Measurements from ENCODE around the gene GAGE2A. TPM values are rescaled to one million over a fixed set of nuclear protein-coding genes. Genes with fewer than 3 reads are reported as not detected.

The GAGE2A gene, protein sequence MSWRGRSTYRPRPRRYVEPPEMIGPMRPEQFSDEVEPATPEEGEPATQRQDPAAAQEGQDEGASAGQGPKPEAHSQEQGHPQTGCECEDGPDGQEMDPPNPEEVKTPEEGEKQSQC
- total RNA-seq, result not detected in 2 replicates

DNA sequence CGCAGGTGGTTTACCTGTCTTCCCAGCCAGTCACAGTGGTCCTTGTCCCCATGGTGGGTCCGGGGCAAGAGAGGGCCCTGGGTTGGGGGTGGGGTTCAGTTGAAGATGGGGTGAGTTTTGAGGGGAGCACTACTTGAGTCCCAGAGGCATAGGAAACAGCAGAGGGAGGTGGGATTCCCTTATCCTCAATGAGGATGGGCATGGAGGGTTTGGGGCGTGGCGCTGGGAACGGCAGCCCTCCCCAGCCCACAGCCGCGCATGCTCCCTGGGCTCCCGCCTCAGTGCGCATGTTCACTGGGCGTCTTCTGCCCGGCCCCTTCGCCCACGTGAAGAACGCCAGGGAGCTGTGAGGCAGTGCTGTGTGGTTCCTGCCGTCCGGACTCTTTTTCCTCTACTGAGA is at the start of gene GAGE2A:
TSS of gene GAGE2A (plus strand) at position 301 of the 400 bp plus-strand sequence. CDS start 1,155 bp downstream, outside the sequence.

DNA sequence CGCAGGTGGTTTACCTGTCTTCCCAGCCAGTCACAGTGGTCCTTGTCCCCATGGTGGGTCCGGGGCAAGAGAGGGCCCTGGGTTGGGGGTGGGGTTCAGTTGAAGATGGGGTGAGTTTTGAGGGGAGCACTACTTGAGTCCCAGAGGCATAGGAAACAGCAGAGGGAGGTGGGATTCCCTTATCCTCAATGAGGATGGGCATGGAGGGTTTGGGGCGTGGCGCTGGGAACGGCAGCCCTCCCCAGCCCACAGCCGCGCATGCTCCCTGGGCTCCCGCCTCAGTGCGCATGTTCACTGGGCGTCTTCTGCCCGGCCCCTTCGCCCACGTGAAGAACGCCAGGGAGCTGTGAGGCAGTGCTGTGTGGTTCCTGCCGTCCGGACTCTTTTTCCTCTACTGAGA is 47.9 kb upstream of the GAGE2A start, which contains the start of gene GAGE12D:
TSS of gene GAGE12D (plus strand) at position 301 of the 400 bp plus-strand sequence. CDS start 1,155 bp downstream, outside the sequence.

DNA sequence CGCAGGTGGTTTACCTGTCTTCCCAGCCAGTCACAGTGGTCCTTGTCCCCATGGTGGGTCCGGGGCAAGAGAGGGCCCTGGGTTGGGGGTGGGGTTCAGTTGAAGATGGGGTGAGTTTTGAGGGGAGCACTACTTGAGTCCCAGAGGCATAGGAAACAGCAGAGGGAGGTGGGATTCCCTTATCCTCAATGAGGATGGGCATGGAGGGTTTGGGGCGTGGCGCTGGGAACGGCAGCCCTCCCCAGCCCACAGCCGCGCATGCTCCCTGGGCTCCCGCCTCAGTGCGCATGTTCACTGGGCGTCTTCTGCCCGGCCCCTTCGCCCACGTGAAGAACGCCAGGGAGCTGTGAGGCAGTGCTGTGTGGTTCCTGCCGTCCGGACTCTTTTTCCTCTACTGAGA is 38.3 kb upstream of the GAGE2A start, which contains the start of gene GAGE12E:
TSS of gene GAGE12E (plus strand) at position 301 of the 400 bp plus-strand sequence. CDS start 1,155 bp downstream, outside the sequence.

DNA sequence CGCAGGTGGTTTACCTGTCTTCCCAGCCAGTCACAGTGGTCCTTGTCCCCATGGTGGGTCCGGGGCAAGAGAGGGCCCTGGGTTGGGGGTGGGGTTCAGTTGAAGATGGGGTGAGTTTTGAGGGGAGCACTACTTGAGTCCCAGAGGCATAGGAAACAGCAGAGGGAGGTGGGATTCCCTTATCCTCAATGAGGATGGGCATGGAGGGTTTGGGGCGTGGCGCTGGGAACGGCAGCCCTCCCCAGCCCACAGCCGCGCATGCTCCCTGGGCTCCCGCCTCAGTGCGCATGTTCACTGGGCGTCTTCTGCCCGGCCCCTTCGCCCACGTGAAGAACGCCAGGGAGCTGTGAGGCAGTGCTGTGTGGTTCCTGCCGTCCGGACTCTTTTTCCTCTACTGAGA is 28.8 kb upstream of the GAGE2A start, which contains the start of gene GAGE12F:
TSS of gene GAGE12F (plus strand) at position 301 of the 400 bp plus-strand sequence. CDS start 1,155 bp downstream, outside the sequence.

DNA sequence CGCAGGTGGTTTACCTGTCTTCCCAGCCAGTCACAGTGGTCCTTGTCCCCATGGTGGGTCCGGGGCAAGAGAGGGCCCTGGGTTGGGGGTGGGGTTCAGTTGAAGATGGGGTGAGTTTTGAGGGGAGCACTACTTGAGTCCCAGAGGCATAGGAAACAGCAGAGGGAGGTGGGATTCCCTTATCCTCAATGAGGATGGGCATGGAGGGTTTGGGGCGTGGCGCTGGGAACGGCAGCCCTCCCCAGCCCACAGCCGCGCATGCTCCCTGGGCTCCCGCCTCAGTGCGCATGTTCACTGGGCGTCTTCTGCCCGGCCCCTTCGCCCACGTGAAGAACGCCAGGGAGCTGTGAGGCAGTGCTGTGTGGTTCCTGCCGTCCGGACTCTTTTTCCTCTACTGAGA is 19.2 kb upstream of the GAGE2A start, which contains the start of gene GAGE12G:
TSS of gene GAGE12G (plus strand) at position 301 of the 400 bp plus-strand sequence. CDS start 1,155 bp downstream, outside the sequence.

DNA sequence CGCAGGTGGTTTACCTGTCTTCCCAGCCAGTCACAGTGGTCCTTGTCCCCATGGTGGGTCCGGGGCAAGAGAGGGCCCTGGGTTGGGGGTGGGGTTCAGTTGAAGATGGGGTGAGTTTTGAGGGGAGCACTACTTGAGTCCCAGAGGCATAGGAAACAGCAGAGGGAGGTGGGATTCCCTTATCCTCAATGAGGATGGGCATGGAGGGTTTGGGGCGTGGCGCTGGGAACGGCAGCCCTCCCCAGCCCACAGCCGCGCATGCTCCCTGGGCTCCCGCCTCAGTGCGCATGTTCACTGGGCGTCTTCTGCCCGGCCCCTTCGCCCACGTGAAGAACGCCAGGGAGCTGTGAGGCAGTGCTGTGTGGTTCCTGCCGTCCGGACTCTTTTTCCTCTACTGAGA is 9.6 kb upstream of the GAGE2A start, which contains the start of gene GAGE12H:
TSS of gene GAGE12H (plus strand) at position 301 of the 400 bp plus-strand sequence. CDS start 1,155 bp downstream, outside the sequence.

DNA sequence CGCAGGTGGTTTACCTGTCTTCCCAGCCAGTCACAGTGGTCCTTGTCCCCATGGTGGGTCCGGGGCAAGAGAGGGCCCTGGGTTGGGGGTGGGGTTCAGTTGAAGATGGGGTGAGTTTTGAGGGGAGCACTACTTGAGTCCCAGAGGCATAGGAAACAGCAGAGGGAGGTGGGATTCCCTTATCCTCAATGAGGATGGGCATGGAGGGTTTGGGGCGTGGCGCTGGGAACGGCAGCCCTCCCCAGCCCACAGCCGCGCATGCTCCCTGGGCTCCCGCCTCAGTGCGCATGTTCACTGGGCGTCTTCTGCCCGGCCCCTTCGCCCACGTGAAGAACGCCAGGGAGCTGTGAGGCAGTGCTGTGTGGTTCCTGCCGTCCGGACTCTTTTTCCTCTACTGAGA is 9.4 kb downstream of the GAGE2A start, which contains the start of gene GAGE1:
TSS of gene GAGE1 (plus strand) at position 301 of the 400 bp plus-strand sequence. CDS start 1,155 bp downstream, outside the sequence.

Other genes with a start within 250 kb of the GAGE2A start
- gene GAGE12C, start 57.3 kb upstream of the GAGE2A start, total RNA-seq, result not detected in 2 replicates
- gene GAGE12D, start 47.8 kb upstream of the GAGE2A start, total RNA-seq, result not detected in 2 replicates
- gene GAGE12E, start 38.2 kb upstream of the GAGE2A start, total RNA-seq, result not detected in 2 replicates
- gene GAGE12F, start 28.7 kb upstream of the GAGE2A start, total RNA-seq, result not detected in 2 replicates
- gene GAGE12G, start 19.1 kb upstream of the GAGE2A start, total RNA-seq, result not detected in 2 replicates
- not detected in 2 replicates for gene GAGE12H, start 9.5 kb upstream of the GAGE2A start, total RNA-seq
- gene GAGE1, start 9.5 kb downstream of the GAGE2A start, total RNA-seq, result not detected in 2 replicates
- gene PAGE1, start 106.5 kb downstream of the GAGE2A start, total RNA-seq, result not detected in 2 replicates
- not detected in 2 replicates for gene PAGE4, start 239.8 kb downstream of the GAGE2A start, total RNA-seq

Measured in myometrial cell (primary cell).